A673 (cell line): ENCODE measurements around the gene NR5A2. TPM values are rescaled to one million over a fixed set of nuclear protein-coding genes. Genes with fewer than 3 reads are reported as not detected.

Experiments
- BruUV-seq: library from RNA; stranded (reverse); fragments of 400-500 nt; replicated peaks from 2 replicates; lab custom pipeline; 2021; lab: Mats Ljungman, UMichigan
- CTCF ChIA-PET: fragments of 300-600 bp; sonication (Branson Sonifier 250); formaldehyde crosslinking; loops from one replicate; lab custom pipeline; 2022; ENCODE audit warnings: antibody characterized with exemption; lab: Charles Lee
- POLR2A ChIA-PET: fragments of 300-600 bp; sonication (Branson Sonifier 250); formaldehyde crosslinking; loops from one replicate; lab custom pipeline; 2022; ENCODE audit warnings: antibody characterized with exemption; ENCODE audit not compliant: low non-redundant PET; lab: Charles Lee
- DNase-seq: peaks from one replicate; pipeline ENCODE4 v3.0.0-alpha.2; 2015; ENCODE audit warnings: low spot score
- H3K27ac ChIP-seq: fragments of 200-600 bp; sonication (generic); 2 replicates; pipeline ENCODE4 v1.5.1; 2016; ENCODE audit warnings: mixed run types, low read depth, mild to moderate bottlenecking, mixed read lengths, antibody characterized with exemption, low read length; ENCODE audit not compliant: poor library complexity, severe bottlenecking
- H3K27me3 ChIP-seq: fragments of 200-600 bp; sonication (generic); replicated peaks from 2 replicates; pipeline ENCODE4 v1.6.1; 2017; ENCODE audit warnings: mixed run types, low read depth, mild to moderate bottlenecking, mixed read lengths, antibody characterized with exemption, low read length; ENCODE audit not compliant: insufficient read depth, poor library complexity
- H3K36me3 ChIP-seq: fragments of 200-600 bp; sonication (generic); 2 replicates; pipeline ENCODE4 v1.6.1; 2016; ENCODE audit warnings: mixed run types, mild to moderate bottlenecking, mixed read lengths, antibody characterized with exemption, low read length; ENCODE audit not compliant: insufficient read depth, poor library complexity, severe bottlenecking
- H3K4me1 ChIP-seq: fragments of 200-600 bp; sonication (generic); 2 replicates; pipeline ENCODE4 v1.6.1; 2017; ENCODE audit warnings: mixed run types, mild to moderate bottlenecking, mixed read lengths, antibody characterized with exemption, low read length; ENCODE audit not compliant: insufficient read depth, poor library complexity, severe bottlenecking
- H3K4me3 ChIP-seq: fragments of 200-600 bp; sonication (generic); 2 replicates; pipeline ENCODE4 v1.5.1; 2016; ENCODE audit warnings: low read depth, mixed run types, mild to moderate bottlenecking, mixed read lengths, low read length; ENCODE audit not compliant: poor library complexity, severe bottlenecking
- H3K9me3 ChIP-seq: fragments of 200-600 bp; sonication (generic); 2 replicates; pipeline ENCODE4 v1.6.1; 2016; ENCODE audit warnings: mixed run types, low read depth, mild to moderate bottlenecking, mixed read lengths, antibody characterized with exemption, low read length; ENCODE audit not compliant: poor library complexity, severe bottlenecking
- EZH2 ChIP-seq: fragments of 200-600 bp; sonication (generic); IDR thresholded peaks from 2 replicates; pipeline ENCODE4 v1.6.1; 2017; ENCODE audit warnings: borderline replicate concordance, low read depth, mild to moderate bottlenecking, mixed read lengths, antibody characterized with exemption, low read length; ENCODE audit not compliant: poor library complexity, severe bottlenecking
- intact Hi-C: fragments of 100-400 bp; cut with micrococcal nuclease; formaldehyde crosslinking; loops from one replicate; pipeline ENCODE4 v1.10.0; 2022; ENCODE audit not compliant: unreplicated experiment
- total RNA-seq: library from RNA; stranded (reverse); gene quantifications from 2 replicates; pipeline ENCODE4 v1.2.3, GENCODE V29; 2021
- TF ChIP-seq, protein P1 (sequence below): fragments of 300-800, 200-600 bp; sonication (generic); conservative IDR thresholded peaks from 2 replicates; pipeline ENCODE4 v1.5.1; 2017; ENCODE audit warnings: low read depth, mild to moderate bottlenecking, antibody characterized with exemption, low read length, moderate library complexity, mixed read lengths

NR5A2 gene
- total RNA-seq, 1 experiment from 2014 or later: not detected

DNA sequence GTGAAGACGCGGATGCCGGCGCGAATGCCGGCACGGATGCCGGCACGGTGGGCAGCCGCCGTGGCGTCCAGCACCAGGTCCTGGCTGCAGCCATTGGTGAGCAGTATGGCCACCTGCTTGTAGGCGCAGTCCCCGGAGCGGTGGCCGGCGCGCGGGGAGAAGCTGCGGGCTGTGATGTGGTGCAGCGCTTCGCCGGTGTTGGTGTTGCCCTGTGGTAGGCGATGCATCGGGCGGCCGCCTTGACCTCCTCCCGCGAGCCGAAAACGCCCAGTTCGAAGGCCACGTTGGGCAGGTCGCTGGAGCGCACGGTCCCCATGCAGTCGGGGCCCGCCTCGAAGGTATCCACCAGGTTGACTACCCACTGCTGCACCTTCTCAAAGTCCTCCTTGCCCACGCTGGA lies 120.2 kb downstream of the NR5A2 start:
- Histone ChIP-seq H3K36me3 (no peaks in the 10 kb centered on the region), H3K27me3 (peaks cover 2% of the 10 kb centered on the region), H3K9me3 (no peaks in the 10 kb centered on the region), H3K4me1 (no peaks in the 10 kb centered on the region), H3K27ac (no peak overlapping the region), H3K4me3 (no peak overlapping the region)
- ChIA-PET CTCF (no interaction called here), POLR2A (no interaction called here)
- intact Hi-C loops: loop anchor here (10.0 kb wide), 1 partner anchor 127 kb away; no protein-coding TSS in a partner anchor
- no TSS peak for BruUV-seq
- TF ChIP-seq EZH2: no peak
- TF ChIP-seq, protein P1, sequence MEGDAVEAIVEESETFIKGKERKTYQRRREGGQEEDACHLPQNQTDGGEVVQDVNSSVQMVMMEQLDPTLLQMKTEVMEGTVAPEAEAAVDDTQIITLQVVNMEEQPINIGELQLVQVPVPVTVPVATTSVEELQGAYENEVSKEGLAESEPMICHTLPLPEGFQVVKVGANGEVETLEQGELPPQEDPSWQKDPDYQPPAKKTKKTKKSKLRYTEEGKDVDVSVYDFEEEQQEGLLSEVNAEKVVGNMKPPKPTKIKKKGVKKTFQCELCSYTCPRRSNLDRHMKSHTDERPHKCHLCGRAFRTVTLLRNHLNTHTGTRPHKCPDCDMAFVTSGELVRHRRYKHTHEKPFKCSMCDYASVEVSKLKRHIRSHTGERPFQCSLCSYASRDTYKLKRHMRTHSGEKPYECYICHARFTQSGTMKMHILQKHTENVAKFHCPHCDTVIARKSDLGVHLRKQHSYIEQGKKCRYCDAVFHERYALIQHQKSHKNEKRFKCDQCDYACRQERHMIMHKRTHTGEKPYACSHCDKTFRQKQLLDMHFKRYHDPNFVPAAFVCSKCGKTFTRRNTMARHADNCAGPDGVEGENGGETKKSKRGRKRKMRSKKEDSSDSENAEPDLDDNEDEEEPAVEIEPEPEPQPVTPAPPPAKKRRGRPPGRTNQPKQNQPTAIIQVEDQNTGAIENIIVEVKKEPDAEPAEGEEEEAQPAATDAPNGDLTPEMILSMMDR: no peak
- DNase-seq: no peak

DNA sequence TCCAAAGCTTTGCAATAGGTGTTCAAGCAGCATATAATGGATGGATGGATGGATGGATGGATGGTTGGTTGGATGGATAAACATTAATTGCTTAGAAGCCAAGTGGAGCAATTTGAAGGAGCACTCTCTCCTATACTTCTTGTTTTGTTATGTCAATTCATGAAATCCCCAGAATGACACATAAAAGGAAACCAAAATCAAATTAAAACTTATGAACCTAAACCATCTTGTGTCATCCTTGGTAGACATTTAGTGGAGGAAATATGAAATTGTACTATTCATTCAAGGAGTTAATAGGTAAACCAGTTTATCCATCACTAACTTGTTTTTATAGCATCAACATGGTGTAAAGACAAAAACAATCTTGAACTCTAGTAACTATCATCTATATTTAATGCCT lies 122.5 kb downstream of the NR5A2 start:
- intact Hi-C loops: no loop called here
- DNase-seq: no peak
- CTCF ChIA-PET: no interaction called here
- TF ChIP-seq EZH2: no peak
- TF ChIP-seq, protein P1: no peak
- Histone ChIP-seq H3K36me3 (no peaks in the 10 kb centered on the region), H3K9me3 (no peaks in the 10 kb centered on the region), H3K27ac (no peak overlapping the region), H3K4me3 (no peak overlapping the region), H3K27me3 (peaks cover 2% of the 10 kb centered on the region), H3K4me1 (peaks cover 3% of the 10 kb centered on the region)
- POLR2A ChIA-PET: no interaction called here
- no TSS peak for BruUV-seq

DNA sequence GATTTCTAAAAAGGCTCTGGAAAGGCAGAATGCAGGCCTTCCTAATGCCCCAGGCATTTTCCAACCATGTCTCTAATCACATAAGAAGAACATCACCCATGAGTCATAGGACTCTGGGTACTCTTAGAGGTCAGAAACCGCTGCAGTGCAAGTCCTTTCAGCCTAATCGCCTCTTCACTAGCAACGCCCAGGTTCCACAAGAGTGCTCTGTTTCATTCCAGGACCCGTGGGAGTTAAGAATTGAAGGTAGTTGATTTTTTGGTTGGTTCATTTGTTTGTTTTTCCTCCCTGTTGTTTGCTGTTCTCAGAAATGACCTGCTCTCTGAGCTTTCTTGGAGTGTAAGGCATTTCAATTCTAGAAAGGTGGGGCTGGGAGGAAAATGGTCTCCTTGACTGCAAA lies 123.2 kb downstream of the NR5A2 start:
- CTCF ChIA-PET: no interaction called here
- Histone ChIP-seq H3K27me3 (peaks cover 2% of the 10 kb centered on the region), H3K4me3 (no peak overlapping the region), H3K9me3 (no peaks in the 10 kb centered on the region), H3K4me1 (peaks cover 3% of the 10 kb centered on the region), H3K27ac (no peak overlapping the region), H3K36me3 (no peaks in the 10 kb centered on the region)
- intact Hi-C loops: no loop called here
- DNase-seq: no peak
- no TSS peak for BruUV-seq
- POLR2A ChIA-PET: no interaction called here
- no peak for TF ChIP-seq EZH2
- TF ChIP-seq, protein P1: no peak
